B cell (primary cell): ENCODE data around the gene ERGIC1. TPM values are rescaled to one million over a fixed set of nuclear protein-coding genes. Genes with fewer than 3 reads are reported as not detected.

Source experiments
- ATAC-seq: fragments of 200-7000 bp; cut with Tn5 transposase; one replicate; pipeline ENCODE4 v1.10.0; 2021; ENCODE audit warnings: low read depth, mild to moderate bottlenecking, moderate number of reproducible peaks, moderate library complexity
- CTCF ChIA-PET: fragments of 350-600 bp; sonication (Branson Sonifier 250); formaldehyde crosslinking; loops from one replicate; lab custom pipeline; 2021; ENCODE audit warnings: antibody characterized with exemption, inconsistent platforms; lab: Charles Lee
- POLR2A ChIA-PET: fragments of 350-600 bp; sonication (Branson Sonifier 250); formaldehyde crosslinking; loops from one replicate; lab custom pipeline; 2021; ENCODE audit warnings: antibody characterized with exemption; lab: Charles Lee
- DNase-seq: peaks from one replicate; pipeline ENCODE4 v3.0.0; 2013
- H2AFZ ChIP-seq: 2 replicates; pipeline ENCODE4 v1.6.1; 2012; ENCODE audit warnings: mild to moderate bottlenecking, low read depth, low read length; ENCODE audit not compliant: insufficient read depth, poor library complexity, severe bottlenecking
- H3K27ac ChIP-seq, 2 donors: 1 replicate in 1 of 2; 2 replicates in 1 of 2; pipeline ENCODE4 v1.5.1; 2012 to 2013; ENCODE audit warnings: low read length in 2 of 2, mild to moderate bottlenecking in 2 of 2, moderate library complexity in 1 of 2
- H3K27me3 ChIP-seq, 4 experiments: fragments of 200-600 bp in 1 of 4; sonication (generic) in 1 of 4; replicated peaks in 1 of 4; 1 replicate in 2 of 4; 2 replicates in 2 of 4; pipeline versions ENCODE4 v1.6.1 to v1.7.0; 2013 to 2016; ENCODE audit warnings: low read length in 3 of 4, mild to moderate bottlenecking in 2 of 4, mixed read lengths in 1 of 4, moderate library complexity in 1 of 4; ENCODE audit not compliant: insufficient read depth in 4 of 4, control insufficient read depth in 3 of 4; ENCODE audit errors: control extremely low read depth in 1 of 4
- H3K36me3 ChIP-seq, 2 experiments: replicated peaks in 1 of 2; 1 replicate in 1 of 2; 2 replicates in 1 of 2; pipeline versions ENCODE4 v1.6.1 to v1.7.1; 2013; ENCODE audit warnings: low read length in 1 of 2; ENCODE audit not compliant: insufficient read depth in 2 of 2, control insufficient read depth in 1 of 2; ENCODE audit errors: control extremely low read depth in 1 of 2, extremely low read depth in 1 of 2
- H3K4me1 ChIP-seq, 2 donors: fragments of 200-600 bp in 1 of 2; sonication (generic) in 1 of 2; 1 replicate in 1 of 2; 2 replicates in 1 of 2; pipeline versions ENCODE4 v1.5.1 to v1.6.1; 2013 to 2017; ENCODE audit warnings: low read length in 2 of 2; ENCODE audit not compliant: control insufficient read depth in 2 of 2, insufficient read depth in 2 of 2
- H3K4me2 ChIP-seq: replicated peaks from 2 replicates; pipeline ENCODE3; 2012; ENCODE audit warnings: mild to moderate bottlenecking, low read depth, low read length; ENCODE audit not compliant: poor library complexity, severe bottlenecking
- H3K4me3 ChIP-seq, 5 experiments: fragments of 200-600 bp in 1 of 5; sonication (generic) in 1 of 5; 1 replicate in 3 of 5; 2 replicates in 2 of 5; pipeline versions ENCODE4 v1.5.1 to v1.7.0; 2011 to 2016; ENCODE audit warnings: low read length in 4 of 5, mild to moderate bottlenecking in 4 of 5, low read depth in 2 of 5, control low read depth in 1 of 5, moderate library complexity in 1 of 5; ENCODE audit not compliant: insufficient read depth in 1 of 5; ENCODE audit errors: control extremely low read depth in 1 of 5, extremely low read depth in 1 of 5
- H3K79me2 ChIP-seq: fragments of 200-600 bp; sonication (generic); one replicate; pipeline ENCODE4 v1.6.0; 2016; ENCODE audit warnings: low read length; ENCODE audit not compliant: control insufficient read depth, insufficient read depth
- H3K9ac ChIP-seq: fragments of 200-600 bp; sonication (generic); 2 replicates; pipeline ENCODE4 v1.6.1; 2017; ENCODE audit warnings: mild to moderate bottlenecking, low read length, moderate library complexity
- H3K9me3 ChIP-seq, 3 donors: one replicate each; pipeline versions ENCODE4 v1.6.1 to v1.7.1; 2013; ENCODE audit warnings: low read length in 2 of 3; ENCODE audit not compliant: control insufficient read depth in 2 of 3, insufficient read depth in 1 of 3; ENCODE audit errors: control extremely low read depth in 1 of 3
- H4K20me1 ChIP-seq: 2 replicates; pipeline ENCODE4 v1.6.0; 2012; ENCODE audit warnings: mild to moderate bottlenecking, low read length; ENCODE audit not compliant: insufficient read depth, control insufficient read depth, poor library complexity, severe bottlenecking
- H3K27ac Mint-ChIP-seq: one replicate; pipeline ENCODE4 v1.8.0; 2021; ENCODE audit warnings: mixed read lengths
- H3K27me3 Mint-ChIP-seq: one replicate; pipeline ENCODE4 v1.8.0; 2021; ENCODE audit warnings: mixed read lengths
- H3K4me1 Mint-ChIP-seq: one replicate; pipeline ENCODE4 v1.8.0; 2021; ENCODE audit warnings: mixed read lengths
- H3K4me3 Mint-ChIP-seq: one replicate; pipeline ENCODE4 v1.8.0; 2021; ENCODE audit warnings: mixed read lengths
- H3K9me3 Mint-ChIP-seq: one replicate; pipeline ENCODE4 v1.8.0; 2022; ENCODE audit warnings: mixed read lengths; ENCODE audit not compliant: insufficient read depth
- EZH2 ChIP-seq: IDR thresholded peaks from 2 replicates; pipeline ENCODE4 v1.6.1; 2012; ENCODE audit warnings: borderline replicate concordance, low read depth, mild to moderate bottlenecking, moderate library complexity, low read length; ENCODE audit not compliant: insufficient read depth, poor library complexity, severe bottlenecking
- WGBS: methylation state at CpG from one replicate; pipeline ENCODE4 v1.1.5; 2013; ENCODE audit warnings: missing lambda C conversion rate; ENCODE audit not compliant: insufficient coverage; 5-methylcytosine and 5-hydroxymethylcytosine counted together
- intact Hi-C: fragments of 100-400 bp; cut with micrococcal nuclease; formaldehyde crosslinking; loops from one replicate; pipeline ENCODE4 v1.10.0; 2022
- polyA plus RNA-seq: library from polyadenylated mRNA; depleted of rRNA; stranded (reverse); fragments of >200 nt; gene quantifications from 2 replicates; pipeline ENCODE4 v1.2.3, GENCODE V29; 2012
- total RNA-seq, 2 donors: library from RNA; stranded (reverse); fragments of 120-200 nt in 1 of 2; gene quantifications; 1 replicate in 1 of 2; 2 replicates in 1 of 2; pipeline versions ENCODE4 v1.2.3 to v1.2.4, GENCODE V29; 2013 to 2022
- TF ChIP-seq, protein P1 (sequence below): fragments of 200-600 bp; IDR thresholded peaks from one replicate; pipeline ENCODE4 v1.8.0; 2022; ENCODE audit warnings: antibody characterized with exemption, mild to moderate bottlenecking

The ERGIC1 gene
- total and polyA plus RNA-seq, 2 donors (not counting 1 experiment from before 2014, with no cell fraction given): 86.3 to 140 TPM

DNA sequence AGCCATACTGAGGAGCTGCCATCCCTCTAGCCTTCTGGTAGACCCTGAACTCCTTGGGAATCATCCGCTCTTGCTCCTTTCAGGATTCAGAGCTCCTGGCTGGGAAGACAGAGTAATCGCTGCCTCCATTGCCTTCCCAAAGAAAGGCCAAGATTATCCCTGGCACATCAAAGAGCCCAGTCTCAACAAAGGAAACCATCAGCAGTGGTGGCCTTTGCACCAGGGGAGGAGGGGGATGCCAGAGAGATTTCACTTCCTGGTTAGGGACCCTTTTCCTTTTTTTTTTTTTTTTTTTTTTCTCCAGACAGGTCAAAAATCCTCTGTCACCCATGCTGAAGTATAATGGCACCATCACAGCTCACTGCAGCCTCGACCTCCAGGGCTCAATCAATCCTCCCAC lies 16.0 kb upstream of the ERGIC1 start:
- Mint-ChIP-seq H3K27ac (no peak overlapping the region), H3K4me3 (no peak overlapping the region), H3K27me3 (no peaks in the 10 kb centered on the region), H3K9me3 (no peaks in the 10 kb centered on the region), H3K4me1 (peaks cover 5% of the 10 kb centered on the region)
- Histone ChIP-seq H3K79me2 (no peaks in the 10 kb centered on the region), H3K27me3 (no peaks in the 10 kb centered on the region), H3K9ac (no peak overlapping the region), H3K4me1 (no peaks in the 10 kb centered on the region), H3K36me3 (no peaks in the 10 kb centered on the region), H2AFZ (no peak overlapping the region), H3K4me2 (no peak overlapping the region), H3K9me3 (no peaks in the 10 kb centered on the region), H3K27ac (no peak overlapping the region), H3K4me3 (no peak overlapping the region), H4K20me1 (no peaks in the 10 kb centered on the region)
- ATAC-seq: no peak
- CTCF ChIA-PET: no interaction called here
- POLR2A ChIA-PET: no interaction called here
- intact Hi-C loops: no loop called here
- no peak for TF ChIP-seq EZH2
- TF ChIP-seq, protein P1, sequence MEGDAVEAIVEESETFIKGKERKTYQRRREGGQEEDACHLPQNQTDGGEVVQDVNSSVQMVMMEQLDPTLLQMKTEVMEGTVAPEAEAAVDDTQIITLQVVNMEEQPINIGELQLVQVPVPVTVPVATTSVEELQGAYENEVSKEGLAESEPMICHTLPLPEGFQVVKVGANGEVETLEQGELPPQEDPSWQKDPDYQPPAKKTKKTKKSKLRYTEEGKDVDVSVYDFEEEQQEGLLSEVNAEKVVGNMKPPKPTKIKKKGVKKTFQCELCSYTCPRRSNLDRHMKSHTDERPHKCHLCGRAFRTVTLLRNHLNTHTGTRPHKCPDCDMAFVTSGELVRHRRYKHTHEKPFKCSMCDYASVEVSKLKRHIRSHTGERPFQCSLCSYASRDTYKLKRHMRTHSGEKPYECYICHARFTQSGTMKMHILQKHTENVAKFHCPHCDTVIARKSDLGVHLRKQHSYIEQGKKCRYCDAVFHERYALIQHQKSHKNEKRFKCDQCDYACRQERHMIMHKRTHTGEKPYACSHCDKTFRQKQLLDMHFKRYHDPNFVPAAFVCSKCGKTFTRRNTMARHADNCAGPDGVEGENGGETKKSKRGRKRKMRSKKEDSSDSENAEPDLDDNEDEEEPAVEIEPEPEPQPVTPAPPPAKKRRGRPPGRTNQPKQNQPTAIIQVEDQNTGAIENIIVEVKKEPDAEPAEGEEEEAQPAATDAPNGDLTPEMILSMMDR: no peak
- 100% methylated on average over 1 of the region's 3 CpGs for WGBS
- no peak for DNase-seq

DNA sequence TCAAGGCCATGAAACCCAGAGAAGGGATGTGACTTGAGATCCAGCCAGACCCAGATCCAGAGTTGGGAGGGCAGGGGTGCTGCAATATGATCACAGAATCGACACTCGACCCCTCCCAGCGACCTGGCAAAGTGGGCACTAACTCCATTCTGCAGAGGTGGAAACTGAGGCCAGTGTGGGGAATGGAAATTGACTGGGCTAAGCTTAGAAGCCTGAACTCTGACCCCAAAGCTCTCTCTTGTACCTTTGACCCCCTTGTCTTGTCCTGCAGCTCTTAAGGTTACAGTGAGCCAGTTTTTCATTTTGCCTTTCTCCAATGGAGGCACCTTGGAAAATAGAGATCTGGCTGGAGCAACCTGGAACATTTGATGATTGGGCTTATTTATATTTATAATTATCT lies 14.5 kb upstream of the ERGIC1 start:
- no peaks in the 10 kb centered on the region for H3K36me3 ChIP-seq
- H3K27ac ChIP-seq: no peak overlapping the region
- DNase-seq: no peak
- no peaks in the 10 kb centered on the region for H3K9me3 ChIP-seq
- ChIA-PET CTCF (no interaction called here), POLR2A (no interaction called here)
- intact Hi-C loops: no loop called here
- H4K20me1 ChIP-seq: no peaks in the 10 kb centered on the region
- Mint-ChIP-seq H3K4me3 (no peak overlapping the region), H3K9me3 (no peaks in the 10 kb centered on the region), H3K27me3 (no peaks in the 10 kb centered on the region), H3K4me1 (peaks cover 5% of the 10 kb centered on the region), H3K27ac (no peak overlapping the region)
- no peaks in the 10 kb centered on the region for H3K27me3 ChIP-seq
- H2AFZ ChIP-seq: no peak overlapping the region
- 95% methylated on average over 3 of the region's 3 CpGs for WGBS
- TF ChIP-seq EZH2: no peak
- TF ChIP-seq, protein P1: no peak
- H3K4me2 ChIP-seq: no peak overlapping the region
- no peak for ATAC-seq
- no peak overlapping the region for H3K4me3 ChIP-seq
- no peaks in the 10 kb centered on the region for H3K79me2 ChIP-seq
- H3K9ac ChIP-seq: no peak overlapping the region
- H3K4me1 ChIP-seq: no peaks in the 10 kb centered on the region
